Retinal pigment epithelial cell (primary cell): ENCODE data around the gene CDC42BPG.
"Not testable (repeated sequence)": the region's sequence is repeated elsewhere in the genome, so short reads cannot be mapped to it uniquely, and the experiment has no call there.

Source experiments
- DNase-seq: peaks from one replicate; pipeline ENCODE4 v3.0.0-alpha.2; 2010; ENCODE audit warnings: low read depth
- H3K4me3 ChIP-seq: 2 replicates; pipeline ENCODE4 v1.5.1; 2011; ENCODE audit warnings: mild to moderate bottlenecking, low read length, control low read depth, moderate library complexity
- TF ChIP-seq, protein P1 (sequence below): conservative IDR thresholded peaks from 2 replicates; pipeline ENCODE4 v1.5.1; 2011; ENCODE audit warnings: low read depth, low read length, control low read depth, inconsistent platforms

CDC42BPG gene

DNA sequence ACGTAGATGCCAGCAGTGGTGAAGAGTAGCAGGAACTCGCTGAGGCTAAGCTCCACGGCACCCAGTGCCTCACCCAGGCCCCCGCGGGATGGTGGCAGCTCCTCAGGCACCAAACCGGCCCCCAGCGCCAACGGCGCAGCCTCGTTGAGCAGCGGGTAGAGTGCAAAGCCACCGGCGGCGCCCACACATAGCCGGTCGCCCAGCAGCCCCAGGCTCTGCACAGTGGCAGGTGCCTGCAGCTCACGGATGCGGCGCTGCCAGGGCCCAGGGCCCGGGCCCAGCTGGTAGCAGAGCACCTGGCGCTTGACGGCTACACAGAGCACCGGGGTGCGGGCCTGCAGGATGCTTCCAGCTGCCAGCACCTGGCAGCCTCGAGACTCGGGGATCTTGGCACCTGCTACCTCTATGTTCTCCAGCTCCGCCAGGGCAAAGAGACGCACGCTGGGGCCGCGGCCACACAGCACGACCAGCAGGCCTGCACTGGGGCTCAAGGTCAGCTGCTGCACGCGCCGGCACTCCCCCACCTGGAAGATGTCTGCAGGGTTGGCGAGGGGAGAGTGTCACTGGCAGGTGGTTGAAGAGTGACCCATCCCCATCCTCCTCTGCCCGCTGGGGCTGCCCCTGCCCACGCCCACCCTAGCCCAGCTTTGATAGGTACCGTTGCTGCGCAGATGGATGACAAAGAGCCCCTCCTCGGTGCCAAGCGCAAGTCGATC lies 14.8 kb downstream of the CDC42BPG start:
- H3K4me3 ChIP-seq: no peak overlapping the region
- TF ChIP-seq, protein P1, sequence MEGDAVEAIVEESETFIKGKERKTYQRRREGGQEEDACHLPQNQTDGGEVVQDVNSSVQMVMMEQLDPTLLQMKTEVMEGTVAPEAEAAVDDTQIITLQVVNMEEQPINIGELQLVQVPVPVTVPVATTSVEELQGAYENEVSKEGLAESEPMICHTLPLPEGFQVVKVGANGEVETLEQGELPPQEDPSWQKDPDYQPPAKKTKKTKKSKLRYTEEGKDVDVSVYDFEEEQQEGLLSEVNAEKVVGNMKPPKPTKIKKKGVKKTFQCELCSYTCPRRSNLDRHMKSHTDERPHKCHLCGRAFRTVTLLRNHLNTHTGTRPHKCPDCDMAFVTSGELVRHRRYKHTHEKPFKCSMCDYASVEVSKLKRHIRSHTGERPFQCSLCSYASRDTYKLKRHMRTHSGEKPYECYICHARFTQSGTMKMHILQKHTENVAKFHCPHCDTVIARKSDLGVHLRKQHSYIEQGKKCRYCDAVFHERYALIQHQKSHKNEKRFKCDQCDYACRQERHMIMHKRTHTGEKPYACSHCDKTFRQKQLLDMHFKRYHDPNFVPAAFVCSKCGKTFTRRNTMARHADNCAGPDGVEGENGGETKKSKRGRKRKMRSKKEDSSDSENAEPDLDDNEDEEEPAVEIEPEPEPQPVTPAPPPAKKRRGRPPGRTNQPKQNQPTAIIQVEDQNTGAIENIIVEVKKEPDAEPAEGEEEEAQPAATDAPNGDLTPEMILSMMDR: no peak

DNA sequence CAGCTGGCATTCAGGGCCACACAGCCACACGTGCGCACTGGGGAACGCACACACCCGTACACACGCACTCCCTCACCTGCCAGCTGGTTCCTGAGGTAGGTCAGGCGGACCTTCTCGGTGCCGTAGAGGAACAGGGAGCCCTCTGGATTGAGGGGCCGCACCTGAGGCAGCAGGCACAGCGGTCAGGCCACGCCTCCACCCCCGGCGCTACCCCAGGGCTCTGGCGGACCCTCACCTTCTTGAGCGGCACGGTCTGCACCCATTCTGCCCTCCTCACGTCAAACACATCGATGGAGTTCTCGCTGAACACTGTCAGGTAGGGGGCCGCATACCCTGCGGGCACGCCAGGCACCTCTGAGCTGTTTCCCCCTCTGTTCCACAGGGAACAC lies 17.0 kb downstream of the CDC42BPG start:
- no peak for DNase-seq
- TF ChIP-seq, protein P1: no peak
- H3K4me3 ChIP-seq: no peak overlapping the region

More for the DNA sequence above, 14.8 kb downstream of the CDC42BPG start:
- no peak for DNase-seq

DNA sequence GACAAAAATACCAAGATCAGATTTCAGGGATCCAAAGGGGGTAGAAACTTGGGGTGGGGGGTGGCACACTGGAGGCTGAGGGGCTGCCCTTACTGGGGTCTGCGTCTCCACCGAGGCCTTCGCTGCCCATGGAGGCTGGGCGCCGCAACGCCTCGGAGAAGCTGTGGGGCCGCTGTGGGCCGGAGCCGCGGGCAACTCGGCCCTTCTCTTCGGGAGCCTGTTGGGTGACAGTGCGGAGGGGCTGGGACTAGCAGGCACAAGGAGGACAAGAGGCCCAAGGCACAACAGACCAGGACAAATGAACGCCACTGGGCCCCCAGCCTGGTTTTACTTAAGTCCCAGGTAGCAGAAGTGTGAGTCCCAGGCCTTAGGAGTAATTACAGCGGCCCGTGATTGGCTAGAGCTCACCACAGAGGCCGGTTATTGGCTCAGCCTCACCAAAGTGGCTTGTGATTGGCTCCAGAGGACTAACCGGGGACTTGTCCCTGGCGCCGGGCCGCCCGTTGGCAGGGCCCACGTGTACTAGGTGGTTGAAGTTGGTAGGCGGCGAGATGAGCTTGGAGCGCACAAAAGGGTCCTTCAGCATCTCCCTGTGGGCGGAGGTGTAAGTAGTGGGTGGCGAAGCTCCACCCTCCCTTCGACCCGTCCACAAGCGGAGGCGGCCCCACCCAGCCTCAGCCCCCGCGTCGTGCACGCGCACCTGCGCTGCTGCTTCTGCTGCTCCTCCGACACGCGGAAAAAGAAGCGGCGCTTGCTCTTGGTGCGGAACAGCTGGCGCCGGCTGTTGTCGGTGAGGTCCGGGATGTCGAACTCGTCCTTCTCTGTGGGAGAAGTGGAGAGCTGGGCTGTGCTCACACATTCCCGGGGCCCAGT lies 17.6 kb downstream of the CDC42BPG start:
- DNase-seq: no peak
- no peak overlapping the region for H3K4me3 ChIP-seq
- TF ChIP-seq, protein P1: no peak

DNA sequence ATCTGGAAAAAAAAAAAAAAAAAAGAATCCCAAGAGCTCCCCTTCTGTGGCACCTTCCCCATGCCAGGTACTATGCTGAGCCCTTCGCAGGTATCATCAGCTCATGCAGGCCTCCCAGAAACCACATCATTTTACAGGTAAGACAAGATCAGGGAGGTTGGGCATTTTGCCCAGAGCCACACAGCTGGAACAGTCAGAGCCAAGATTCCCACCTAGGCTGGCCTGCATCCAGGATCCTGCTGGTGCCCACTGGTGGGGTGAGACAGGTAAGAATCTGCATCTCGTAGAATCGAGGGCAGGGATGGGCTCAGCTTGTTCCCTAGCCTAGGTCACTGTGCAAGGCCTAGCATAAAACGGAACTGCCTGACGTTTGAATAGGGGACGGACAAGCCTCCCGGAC lies 18.4 kb downstream of the CDC42BPG start:
- DNase-seq: no peak
- no peak overlapping the region for H3K4me3 ChIP-seq
- TF ChIP-seq, protein P1: no peak

DNA sequence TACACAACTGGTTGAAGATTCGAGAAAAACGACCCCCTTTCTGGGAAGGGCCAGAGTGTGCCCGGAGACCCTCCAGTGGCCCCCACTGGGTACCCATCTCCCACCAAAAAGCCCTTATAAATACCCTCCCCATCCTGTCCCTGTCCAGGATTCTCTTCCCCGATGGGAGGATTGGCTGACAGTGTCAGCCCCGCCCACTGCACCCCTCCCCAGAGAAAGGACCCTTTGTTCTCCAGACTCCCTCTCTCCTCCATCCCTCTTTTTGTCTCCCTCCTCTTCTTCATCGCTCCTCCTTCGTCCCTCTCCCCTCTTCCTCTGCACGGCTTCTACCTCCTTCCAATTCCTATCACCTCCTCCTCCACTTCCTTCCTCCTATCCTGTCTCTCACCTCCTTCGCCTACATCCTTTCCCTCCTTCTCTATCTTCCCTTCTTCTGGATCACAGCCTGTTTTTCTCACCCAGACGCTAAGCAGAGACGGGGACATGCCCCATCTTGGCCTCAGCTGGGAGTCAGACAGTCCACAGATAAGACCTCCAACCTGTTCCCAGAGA lies 20.8 kb downstream of the CDC42BPG start:
- TF ChIP-seq, protein P1: no peak
- no peak overlapping the region for H3K4me3 ChIP-seq
- DNase-seq: no peak

DNA sequence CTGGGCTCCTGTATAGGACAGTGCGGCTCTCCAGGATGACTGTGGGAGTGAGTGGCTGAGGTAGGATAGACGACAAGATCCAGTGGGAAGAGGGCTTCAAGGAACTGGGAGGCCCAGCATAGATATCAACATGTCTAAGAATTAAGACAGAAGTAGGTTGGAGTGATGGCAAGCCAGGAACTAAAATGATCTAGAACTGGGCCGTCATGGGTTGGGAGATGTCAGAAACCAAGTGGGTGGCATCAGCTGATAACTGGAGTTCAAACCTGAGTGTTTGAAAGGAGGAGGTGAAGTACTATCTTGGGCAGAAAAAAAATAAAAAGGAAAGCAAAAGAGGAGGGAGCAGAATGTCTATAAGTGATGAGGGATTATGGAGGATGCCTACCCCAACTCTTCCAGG lies 27.0 kb downstream of the CDC42BPG start:
- TF ChIP-seq, protein P1: no peak

DNA sequence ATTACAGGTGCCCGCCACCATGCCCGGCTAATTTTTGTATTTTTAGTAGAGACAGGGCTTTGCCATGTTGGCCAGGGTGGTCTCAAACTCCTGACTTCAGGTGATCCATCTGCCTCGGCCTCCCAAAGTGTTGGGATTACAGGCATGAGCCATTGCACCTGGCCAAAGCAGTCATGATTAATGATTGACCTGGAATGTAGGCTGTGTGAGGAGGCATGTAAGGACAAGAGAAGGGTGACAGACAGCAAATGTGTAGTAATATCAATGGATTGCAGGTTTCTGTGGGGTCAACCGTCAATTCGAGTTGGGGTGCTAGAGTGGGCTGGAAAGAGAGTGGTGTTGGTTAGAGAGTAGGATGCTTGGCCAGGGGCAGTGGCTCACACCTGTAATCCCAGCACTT lies 29.0 kb downstream of the CDC42BPG start:
- DNase-seq, H3K4me3 ChIP-seq: not testable (repeated sequence)

More for the DNA sequence above, 27.0 kb downstream of the CDC42BPG start:
- no peak overlapping the region for H3K4me3 ChIP-seq
- DNase-seq: no peak
